Glomerular visceral epithelial cell (primary cell): Measurements from ENCODE around the gene DOCK8.

Source experiments
- DNase-seq: peaks from one replicate; pipeline ENCODE4 v3.0.0-alpha.2; 2016; ENCODE audit errors: extremely low spot score

Gene DOCK8

GRCh38 chr9:459491-460444, 245.1 kb downstream of the DOCK8 start:
- no peak for DNase-seq

GRCh38 chr9:462121-462520, 247.5 kb downstream of the DOCK8 start:
- DNase-seq: no peak

- DNase-seq: no peak
These were observed 247.9 kb downstream of the DOCK8 start for GRCh38 chr9:462606-463005.

GRCh38 chr9:463455-464171, 248.9 kb downstream of the DOCK8 start:
- DNase-seq: no peak

DNA sequence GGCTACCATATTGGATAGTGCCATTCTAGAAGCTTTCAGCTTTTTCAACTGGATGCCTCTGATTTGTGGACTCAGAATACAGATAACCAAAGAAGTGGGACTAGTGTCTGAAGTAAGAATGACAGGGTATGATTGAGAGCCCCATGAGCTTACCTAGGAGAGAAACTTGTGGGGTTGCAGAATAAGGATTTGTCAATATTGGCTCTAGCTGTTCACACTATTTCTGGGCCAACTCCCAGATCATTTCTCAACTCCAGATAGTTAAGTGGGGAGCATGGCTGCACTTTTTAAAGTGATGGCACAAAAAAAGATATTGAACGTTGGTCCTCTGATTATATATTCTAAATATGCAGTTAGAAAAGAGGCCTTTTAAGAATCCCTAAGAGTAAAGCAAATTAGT, 252.1 kb downstream of the DOCK8 start:
- DNase-seq: no peak

DNA sequence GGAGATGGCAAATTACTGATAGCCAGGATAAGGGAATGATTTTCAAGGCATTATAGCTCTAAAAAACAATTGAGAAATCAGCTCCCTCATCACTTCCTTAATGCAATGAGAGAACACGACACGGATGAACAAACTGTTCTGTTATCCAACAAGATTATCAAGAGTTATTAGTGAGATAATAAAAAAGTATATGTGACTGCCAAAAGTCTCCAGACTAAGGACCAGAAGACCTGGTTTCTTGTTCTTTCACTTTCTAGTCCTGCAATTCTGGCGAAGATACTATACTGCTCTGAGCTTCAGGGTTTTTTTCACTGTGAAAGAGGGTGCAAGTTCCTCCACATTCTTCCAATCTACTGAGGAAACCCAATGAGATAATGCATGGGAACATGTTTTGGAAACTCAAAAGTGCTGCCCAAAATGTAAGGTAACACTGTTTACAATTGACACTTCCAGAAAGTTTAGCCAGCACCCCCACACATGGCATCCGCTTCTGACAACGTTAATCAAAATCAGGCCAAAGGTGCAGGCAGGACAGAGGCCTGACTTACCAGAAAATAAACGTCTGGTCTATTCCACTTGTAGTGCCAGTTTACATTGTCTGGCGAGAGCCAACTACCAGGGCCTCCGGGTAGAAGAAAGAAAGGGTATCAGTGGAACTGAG, 254.2 kb downstream of the DOCK8 start:
- no peak for DNase-seq

- peak; percentile 94 for DNase-seq
These were observed 255.2 kb downstream of the DOCK8 start for GRCh38 chr9:469672-470551.

DNA sequence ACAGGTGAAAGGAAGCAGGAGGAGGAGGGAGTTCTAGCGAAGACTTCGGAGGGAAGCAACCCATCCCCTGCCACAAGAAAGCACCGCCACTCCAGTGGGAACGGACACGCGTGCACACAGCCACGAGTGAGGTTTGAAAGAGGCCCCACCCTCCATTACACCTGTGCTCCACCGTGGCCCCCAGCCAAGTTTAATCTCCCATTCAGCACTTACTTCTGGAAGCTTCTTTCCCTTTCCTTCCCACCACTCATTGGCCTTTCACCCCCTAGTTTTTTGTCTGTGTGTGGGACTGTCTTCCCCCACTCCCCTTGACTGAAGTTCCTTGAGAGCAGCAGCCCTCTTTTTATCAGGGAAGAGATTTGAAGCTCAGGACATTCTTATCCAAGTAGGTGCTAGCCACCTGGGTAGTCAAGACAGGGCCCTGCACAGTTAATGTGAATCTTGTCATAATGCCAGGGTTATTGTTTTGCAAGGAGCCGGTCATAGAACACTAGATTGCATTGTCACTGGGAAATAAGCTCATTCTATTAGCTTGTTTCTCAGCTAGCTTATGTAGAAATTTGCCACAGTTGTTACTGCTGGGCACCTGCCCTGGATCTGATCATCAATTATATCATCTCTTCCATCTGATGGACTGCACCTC, 256.0 kb downstream of the DOCK8 start:
- no peak for DNase-seq

DNA sequence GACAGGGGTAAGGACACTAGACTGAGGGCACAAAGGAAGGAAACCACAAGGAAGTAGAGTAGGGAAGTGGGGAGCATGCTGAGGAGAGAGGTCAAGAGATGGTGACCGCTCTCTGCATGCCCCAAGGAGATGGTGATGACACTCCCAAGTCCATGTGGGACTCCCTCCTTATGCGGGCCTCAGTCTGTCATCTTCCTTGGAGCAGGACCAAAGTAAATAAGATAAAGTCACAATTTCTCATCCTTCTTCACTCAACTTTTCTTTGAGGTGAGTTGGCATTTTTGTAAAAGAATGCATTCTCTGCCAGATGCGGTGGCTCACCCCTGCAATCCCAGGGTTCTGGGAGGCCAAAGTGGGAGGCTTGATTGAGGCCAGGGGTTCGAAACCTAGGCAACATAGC, 256.7 kb downstream of the DOCK8 start:
- DNase-seq: no peak

DNA sequence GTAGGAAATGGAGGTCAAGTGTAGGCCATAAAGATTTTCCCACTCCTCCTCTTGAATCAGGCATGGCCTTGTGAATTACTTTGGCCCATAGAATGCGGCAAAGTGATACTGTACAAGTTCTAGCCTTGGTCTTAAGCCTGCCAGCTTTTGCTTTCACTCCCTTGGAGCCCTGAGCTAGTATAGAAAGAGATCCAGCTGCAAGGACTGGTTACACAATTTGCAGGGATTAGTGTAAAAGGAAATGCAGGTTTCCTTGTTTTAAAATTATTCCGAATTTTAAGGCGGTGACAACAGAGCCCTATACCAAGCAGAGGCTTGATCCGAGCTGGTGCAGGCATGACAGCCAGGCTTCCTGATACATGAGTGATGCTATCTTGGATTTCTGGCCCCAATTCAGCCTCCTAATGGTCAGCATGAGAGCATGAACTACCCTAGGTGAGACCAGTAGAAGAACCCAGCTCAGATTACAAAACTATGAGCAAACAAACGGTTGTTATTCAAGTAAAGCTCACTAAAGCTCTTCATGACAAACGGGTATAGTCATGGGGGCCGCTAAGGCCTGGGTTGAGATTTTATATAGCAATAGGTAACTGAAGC, 257.9 kb downstream of the DOCK8 start:
- no peak for DNase-seq

DNA sequence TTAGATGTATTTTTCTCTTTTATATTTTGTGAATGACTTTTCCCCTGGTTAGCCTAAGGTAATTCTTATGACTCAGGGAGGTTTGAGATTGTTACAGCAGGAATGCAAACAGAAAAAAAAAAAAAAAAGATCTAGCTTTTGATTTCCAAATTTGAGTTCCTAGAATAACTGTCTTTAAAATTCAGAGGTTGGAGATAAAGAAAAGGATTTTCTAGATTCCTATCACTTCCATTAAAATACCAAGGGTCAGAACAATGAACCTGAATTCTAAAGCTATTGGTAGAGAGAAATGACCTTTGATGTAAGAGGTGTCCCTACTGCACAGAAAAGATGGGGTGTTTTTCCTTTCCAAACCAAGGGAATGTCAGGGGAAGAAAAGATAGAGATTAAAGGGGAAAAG, 262.5 kb downstream of the DOCK8 start:
- DNase-seq: no peak

DNA sequence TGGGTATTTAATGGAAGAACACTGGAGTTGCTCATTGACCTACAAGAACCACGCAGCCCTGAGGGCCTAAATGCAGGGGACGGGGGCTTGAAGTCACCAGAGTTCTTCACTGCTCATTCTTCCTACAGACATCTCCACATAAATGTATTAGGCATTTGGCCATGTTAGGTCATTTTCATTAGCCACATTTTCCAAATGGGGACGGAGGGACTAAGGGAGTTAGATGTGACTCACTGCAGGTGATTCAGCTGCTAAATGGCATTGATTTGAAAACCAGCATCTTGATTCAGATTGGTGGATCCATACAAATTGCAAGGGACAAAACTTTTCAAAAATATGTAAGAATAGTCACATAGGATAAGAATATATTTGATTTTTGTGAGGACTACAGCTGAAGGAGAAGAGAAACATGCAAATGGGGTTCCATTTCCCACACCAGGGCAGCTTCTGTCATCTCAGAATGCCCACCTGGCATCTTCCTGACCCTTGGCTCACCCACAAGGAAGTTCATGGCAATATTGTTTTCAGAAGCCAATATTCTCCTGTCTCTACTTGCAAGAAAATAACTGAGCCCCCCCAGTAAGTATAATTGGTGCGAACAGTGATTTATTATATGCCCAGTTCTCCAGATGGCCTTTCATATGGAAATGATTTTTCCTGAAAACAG, 264.8 kb downstream of the DOCK8 start:
- peak; percentile 52 for DNase-seq

GRCh38 chr9:479971-480350, 265.3 kb downstream of the DOCK8 start:
- peak; percentile 76 for DNase-seq

GRCh38 chr9:482739-483138, 268.1 kb downstream of the DOCK8 start:
- no peak for DNase-seq

- no peak for DNase-seq
These were observed 271.5 kb downstream of the DOCK8 start for GRCh38 chr9:486156-486555.

DNA sequence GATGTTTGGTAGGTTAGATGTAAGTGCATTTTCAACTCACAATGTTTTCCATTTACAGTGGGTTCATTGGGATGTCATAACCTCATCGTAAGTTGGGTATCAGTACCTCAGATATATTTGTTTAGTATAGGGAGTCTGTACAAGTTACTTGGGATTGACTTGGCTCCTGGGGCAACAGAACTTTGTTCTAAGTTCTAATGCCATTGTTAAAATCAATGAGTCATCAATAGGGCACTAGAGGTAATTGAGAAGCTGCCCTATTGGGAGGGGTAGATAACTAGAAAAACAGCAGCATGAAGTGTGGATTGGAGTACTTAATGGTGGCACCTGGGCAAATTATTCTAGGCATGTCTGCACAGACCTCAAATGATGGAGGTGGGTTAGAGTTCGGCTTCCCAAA, 272.8 kb downstream of the DOCK8 start:
- DNase-seq: no peak

GRCh38 chr9:488448-488847, 273.8 kb downstream of the DOCK8 start:
- DNase-seq: no peak

DNA sequence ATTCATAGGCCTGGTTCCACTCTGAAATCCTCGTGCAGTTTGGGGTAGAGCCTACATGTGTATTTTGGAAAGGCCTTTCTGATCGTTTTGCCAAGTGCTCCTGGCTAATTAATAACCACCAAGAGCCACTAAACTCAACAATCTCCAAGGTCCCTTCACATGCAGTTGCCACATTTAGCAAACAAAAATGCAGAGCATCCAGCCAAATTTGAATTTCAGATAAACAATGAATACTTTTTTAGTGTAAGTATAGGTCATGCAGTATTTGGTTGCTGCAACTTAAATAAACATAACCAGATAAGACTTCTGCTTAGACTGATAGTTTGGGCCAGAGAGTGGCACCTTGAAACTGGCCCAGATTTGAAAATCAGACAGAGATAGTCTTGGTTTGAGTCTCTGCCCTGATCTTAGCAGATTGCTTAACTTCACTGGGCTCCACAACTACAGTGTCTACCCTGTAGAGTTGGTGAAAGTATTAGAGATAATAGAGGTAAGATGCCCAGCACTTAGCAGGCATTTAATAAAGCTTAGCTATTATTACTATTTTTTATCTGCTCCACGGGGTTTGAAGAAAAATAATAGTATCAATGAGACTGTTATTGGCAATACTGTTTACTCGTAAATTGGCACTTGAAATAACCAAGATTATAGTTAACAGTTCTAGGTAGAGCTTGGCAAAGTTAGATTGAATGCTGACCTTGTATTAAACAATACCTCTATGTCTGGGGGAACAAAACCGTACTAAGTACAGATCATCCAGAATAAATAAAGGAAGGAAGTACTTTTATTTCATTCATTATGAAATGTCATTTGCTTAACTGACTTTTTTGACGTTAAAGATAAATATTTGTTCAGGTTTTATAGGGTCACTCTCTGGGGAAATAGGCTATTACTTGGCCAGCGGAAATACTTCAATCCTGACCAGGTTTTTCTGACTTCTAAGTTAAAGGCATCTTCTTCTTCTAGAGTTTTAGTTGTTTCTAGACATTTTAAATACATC, 274.8 kb downstream of the DOCK8 start:
- DNase-seq: no peak

DNA sequence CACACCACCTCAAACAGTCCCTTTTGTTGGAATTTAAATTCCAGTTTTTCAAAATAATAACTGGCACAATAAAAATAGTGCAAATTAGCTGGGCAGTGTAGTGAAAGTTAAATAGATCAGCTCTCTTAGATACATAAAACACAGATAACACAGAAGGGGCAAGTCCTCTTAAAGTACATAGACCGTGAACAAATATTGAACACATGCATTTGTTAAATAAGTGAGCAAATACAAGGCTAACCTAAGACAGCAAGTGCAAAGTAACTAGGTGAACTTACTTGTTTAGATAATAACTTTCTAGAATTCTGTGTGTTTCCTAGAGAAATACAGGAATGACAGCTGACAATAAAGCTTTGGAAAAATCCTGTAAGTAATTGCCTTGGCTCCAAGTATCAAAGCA, 280.1 kb downstream of the DOCK8 start:
- DNase-seq: no peak
